HCT116 (cell line): Measurements from ENCODE around the gene TPD52L1. TPM values are rescaled to one million over a fixed set of nuclear protein-coding genes. Genes with fewer than 3 reads are reported as not detected.

Source experiments
- ATAC-seq: fragments of 200-7000 bp; cut with Tn5 transposase; 2 replicates; pipeline ENCODE4 v1.9.1; 2020; ENCODE audit warnings: mild to moderate bottlenecking, moderate library complexity
- BruUV-seq: library from RNA; stranded (reverse); fragments of 400-500 nt; replicated peaks from 2 replicates; lab custom pipeline; 2021; lab: Mats Ljungman, UMichigan
- CTCF ChIA-PET: fragments of 300-600 bp; sonication (Branson Sonifier 250); formaldehyde crosslinking; loops from one replicate; lab custom pipeline; 2021; ENCODE audit warnings: antibody characterized with exemption; lab: Charles Lee
- POLR2A ChIA-PET: fragments of 300-600, 350-600 bp; sonication (Branson Sonifier 250); formaldehyde crosslinking; loops from one replicate; lab custom pipeline; 2021; ENCODE audit warnings: antibody characterized with exemption; lab: Charles Lee
- RAD21 ChIA-PET, 2 experiments: fragments of 300-600 bp; sonication (Branson Sonifier 250); formaldehyde crosslinking; loops; one replicate each; lab custom pipeline; 2023; ENCODE audit warnings: low total read pairs in 2 of 2; ENCODE audit not compliant: uncharacterized antibody in 2 of 2, unreplicated experiment in 2 of 2, low non-redundant PET in 1 of 2; lab: Charles Lee
- DNase-seq: peaks from one replicate; pipeline ENCODE4 v3.0.0-alpha.2; 2010; ENCODE audit warnings: low read depth, low spot score
- H2AFZ ChIP-seq: fragments of 200-600 bp; shearing (Covaris generic), sonication (generic); 2 replicates; pipeline ENCODE4 v1.6.1; 2017; ENCODE audit warnings: low read depth, mixed run types, mixed read lengths, antibody characterized with exemption, low read length; ENCODE audit not compliant: poor library complexity, severe bottlenecking
- H3K27ac ChIP-seq: 2 replicates; pipeline ENCODE4 v1.5.1; 2012; ENCODE audit warnings: low read depth, low read length
- H3K27me3 ChIP-seq: fragments of 200-600 bp; sonication (generic); 2 replicates; pipeline ENCODE4 v1.6.1; 2016; ENCODE audit warnings: mixed run types, low read length, mixed read lengths; ENCODE audit not compliant: insufficient read depth
- H3K36me3 ChIP-seq, 2 experiments: fragments of 200-500 bp in 1 of 2; fragments of 200-600 bp in 1 of 2; sonication (Bioruptor generic) in 1 of 2; sonication (generic) in 1 of 2; 2 replicates each; pipeline versions ENCODE4 v1.5.1 to v1.6.1; 2014 to 2016; ENCODE audit warnings: low read length in 2 of 2, inconsistent platforms in 1 of 2, mixed read lengths in 1 of 2, mixed run types in 1 of 2; ENCODE audit not compliant: insufficient read depth in 2 of 2, control insufficient read depth in 1 of 2
- H3K4me1 ChIP-seq, 2 experiments: fragments of 200-600 bp in 1 of 2; sonication (generic) in 1 of 2; 2 replicates each; pipeline versions ENCODE4 v1.5.1 to v1.6.1; 2012 to 2017; ENCODE audit warnings: low read length in 2 of 2, inconsistent platforms in 1 of 2, mild to moderate bottlenecking in 1 of 2, mixed read lengths in 1 of 2, mixed run types in 1 of 2, moderate library complexity in 1 of 2; ENCODE audit not compliant: insufficient read depth in 2 of 2, control insufficient read depth in 1 of 2
- H3K4me2 ChIP-seq: fragments of 200-600 bp; sonication (generic); 2 replicates; pipeline ENCODE4 v1.6.1; 2017; ENCODE audit warnings: mixed run types, low read length, mixed read lengths
- H3K4me3 ChIP-seq, 2 experiments: fragments of 200-600 bp in 1 of 2; sonication (generic) in 1 of 2; replicated peaks in 1 of 2; 2 replicates each; pipeline ENCODE4 v1.5.1; 2011 to 2016; ENCODE audit warnings: low read length in 2 of 2, control low read depth in 1 of 2, low read depth in 1 of 2, mild to moderate bottlenecking in 1 of 2, mixed read lengths in 1 of 2, mixed run types in 1 of 2
- H3K79me2 ChIP-seq: fragments of 200-600 bp; sonication (generic); 2 replicates; pipeline ENCODE4 v1.6.1; 2017; ENCODE audit warnings: mild to moderate bottlenecking, mixed run types, low read length, moderate library complexity, mixed read lengths; ENCODE audit not compliant: insufficient read depth
- H3K9ac ChIP-seq: fragments of 200-600 bp; sonication (generic); 2 replicates; pipeline ENCODE4 v1.6.1; 2016; ENCODE audit warnings: low read length, mixed read lengths
- H3K9me2 ChIP-seq: fragments of 200-600 bp; sonication (generic), shearing (Covaris generic); 2 replicates; pipeline ENCODE4 v1.6.1; 2017; ENCODE audit warnings: mixed run types, mild to moderate bottlenecking, moderate library complexity; ENCODE audit not compliant: insufficient read depth
- H3K9me3 ChIP-seq, 2 experiments: fragments of 200-500 bp in 1 of 2; fragments of 200-600 bp in 1 of 2; sonication (Bioruptor generic) in 1 of 2; sonication (generic) in 1 of 2; 2 replicates each; pipeline ENCODE4 v1.6.1; 2014 to 2017; ENCODE audit warnings: low read length in 2 of 2, mixed read lengths in 2 of 2, inconsistent platforms in 1 of 2, low read depth in 1 of 2, mild to moderate bottlenecking in 1 of 2, mixed run types in 1 of 2, moderate library complexity in 1 of 2; ENCODE audit not compliant: control insufficient read depth in 1 of 2, insufficient read depth in 1 of 2
- H4K20me1 ChIP-seq: fragments of 200-600 bp; sonication (generic), shearing (Covaris generic); 2 replicates; pipeline ENCODE4 v1.6.1; 2017; ENCODE audit warnings: mixed run types, mild to moderate bottlenecking, moderate library complexity; ENCODE audit not compliant: insufficient read depth
- CBX3 ChIP-seq: IDR thresholded peaks from 2 replicates; pipeline ENCODE4 v1.6.1; 2012; ENCODE audit warnings: low read depth
- CEBPB ChIP-seq: IDR thresholded peaks from 2 replicates; pipeline ENCODE4 v1.6.1; 2012; ENCODE audit warnings: low read depth
- EGR1 ChIP-seq: IDR thresholded peaks from 2 replicates; pipeline ENCODE4 v1.6.1; 2012; ENCODE audit warnings: low read depth
- ELF1 ChIP-seq: IDR thresholded peaks from 2 replicates; pipeline ENCODE4 v1.6.1; 2012; ENCODE audit warnings: low read depth, borderline replicate concordance
- EZH2 ChIP-seq: fragments of 200-600 bp; sonication (generic); IDR thresholded peaks from 2 replicates; pipeline ENCODE4 v1.6.1; 2017; ENCODE audit warnings: antibody characterized with exemption, mixed run types
- EZH2phosphoT487 ChIP-seq: fragments of 200-600 bp; IDR thresholded peaks from 2 replicates; pipeline ENCODE4 v1.6.1; 2018; ENCODE audit warnings: antibody characterized with exemption, borderline replicate concordance
- FOSL1 ChIP-seq: IDR thresholded peaks from 2 replicates; pipeline ENCODE4 v1.6.1; 2012; ENCODE audit warnings: low read depth
- JUND ChIP-seq: IDR thresholded peaks from 2 replicates; pipeline ENCODE4 v1.6.1; 2012
- MAX ChIP-seq: IDR thresholded peaks from 2 replicates; pipeline ENCODE4 v1.6.1; 2012
- POLR2A ChIP-seq: IDR thresholded peaks from 2 replicates; pipeline ENCODE4 v1.7.0; 2011; ENCODE audit warnings: borderline replicate concordance; ENCODE audit not compliant: insufficient read depth, insufficient read length; ENCODE audit errors: extremely low read depth
- POLR2AphosphoS5 ChIP-seq: IDR thresholded peaks from 2 replicates; pipeline ENCODE4 v1.6.1; 2011; ENCODE audit warnings: mild to moderate bottlenecking, low read depth, low read length, moderate library complexity
- RAD21 ChIP-seq: IDR thresholded peaks from 2 replicates; pipeline ENCODE4 v1.6.1; 2012; ENCODE audit warnings: low read depth, mild to moderate bottlenecking
- REST ChIP-seq: IDR thresholded peaks from 2 replicates; pipeline ENCODE4 v1.6.1; 2012; ENCODE audit warnings: low read depth
- SIN3A ChIP-seq: IDR thresholded peaks from 2 replicates; pipeline ENCODE4 v1.6.1; 2012; ENCODE audit warnings: low read depth
- SRF ChIP-seq: IDR thresholded peaks from 2 replicates; pipeline ENCODE4 v1.6.1; 2012; ENCODE audit warnings: low read depth
- TCF7L2 ChIP-seq: IDR thresholded peaks from 2 replicates; pipeline ENCODE4 v1.7.0; 2011; ENCODE audit warnings: borderline replicate concordance, inconsistent platforms; ENCODE audit not compliant: insufficient read depth, insufficient read length; ENCODE audit errors: extremely low read depth
- YY1 ChIP-seq: IDR thresholded peaks from 2 replicates; pipeline ENCODE4 v1.6.1; 2011; ENCODE audit warnings: low read length, low read depth, moderate library complexity, mild to moderate bottlenecking; ENCODE audit not compliant: insufficient replicate concordance; ENCODE audit errors: extremely low read depth
- ZFX ChIP-seq: fragments of 450-650 bp; IDR thresholded peaks from 2 replicates; pipeline ENCODE4 v1.6.1; 2017
- ZNF274 ChIP-seq: fragments of 200-500 bp; sonication (Bioruptor generic); IDR thresholded peaks from 2 replicates; pipeline ENCODE4 v1.6.1; 2014; ENCODE audit warnings: mild to moderate bottlenecking, low read depth, low read length, inconsistent platforms
- intact Hi-C: fragments of 100-400 bp; cut with micrococcal nuclease; formaldehyde crosslinking; loops from 2 replicates; pipeline ENCODE4 v1.10.0; 2022
- total RNA-seq: library from RNA; stranded (reverse); gene quantifications from one replicate; pipeline ENCODE4 v1.2.1, GENCODE V29; 2021; ENCODE audit not compliant: unreplicated experiment
- TF ChIP-seq, protein P1 (sequence below): IDR thresholded peaks from 2 replicates; pipeline ENCODE4 v1.6.1; 2012
- TF ChIP-seq, protein P2 (sequence below): IDR thresholded peaks from 2 replicates; pipeline ENCODE4 v1.6.1; 2011; ENCODE audit warnings: mild to moderate bottlenecking, low read length, moderate library complexity; ENCODE audit not compliant: insufficient replicate concordance; ENCODE audit errors: extremely low read depth

TPD52L1 gene
- total RNA-seq, 1 experiment from 2014 or later: 64.1 TPM

GRCh38 chr6:125191916-125192609, 38.5 kb downstream of the TPD52L1 start:
- no peaks in the 10 kb centered on the region for H3K36me3 ChIP-seq
- intact Hi-C loops: loop anchor here (1.0 to 10.0 kb wide), 3 partner anchors 37 to 573 kb away; partner anchors contain the start of gene HDDC2
- H3K79me2 ChIP-seq: peaks cover 4% of the 10 kb centered on the region
- H3K9ac ChIP-seq: no peak overlapping the region
- ATAC-seq (peak; percentile 87), DNase-seq (peak; percentile 58)
- RAD21 ChIA-PET: interaction anchor here in 1 of 2 experiments (1.2 kb wide), 1 partner anchor 43 kb away, joined by 3 read pairs; no protein-coding TSS in a partner anchor
- no peak overlapping the region for H2AFZ ChIP-seq
- H3K27me3 ChIP-seq: no peaks in the 10 kb centered on the region
- H3K9me3 ChIP-seq: no peaks in the 10 kb centered on the region
- POLR2A ChIA-PET: no interaction called here
- peak overlapping the region; percentile 67 for H3K4me2 ChIP-seq
- no peak overlapping the region for H3K27ac ChIP-seq
- H4K20me1 ChIP-seq: no peaks in the 10 kb centered on the region
- CTCF ChIA-PET: interaction anchor here (0.9 to 2.3 kb wide), 7 partner anchors 10 to 321 kb away, joined by 3 to 9 read pairs (median 6); partner anchors contain the start of gene TPD52L1
- peaks cover 18 to 44% of the 10 kb centered on the region in 2 experiments; a peak in 3 of 4 replicates for H3K4me1 ChIP-seq
- no TSS peak for BruUV-seq
- H3K4me3 ChIP-seq: no peak overlapping the region
- H3K9me2 ChIP-seq: no peaks in the 10 kb centered on the region
- TF ChIP-seq SRF (no peak), ZFX (no peak), EGR1 (no peak), TCF7L2 (no peak), ZNF274 (no peak), SIN3A (no peak), POLR2AphosphoS5 (no peak), REST (no peak), ELF1 (0 out of 2 replicates have a peak, but pooled peaks have one; percentile 38), MAX (no peak), CBX3 (peak; percentile 13; the same call in 1 of the 2 replicates), CEBPB (no peak), JUND (peak; percentile 47; the same call in 1 of the 2 replicates), YY1 (no peak), EZH2 (no peak), RAD21 (peak; percentile 70), FOSL1 (peak; percentile 22; the same call in 1 of the 2 replicates), POLR2A (no peak), EZH2phosphoT487 (no peak)
- TF ChIP-seq, protein P1, sequence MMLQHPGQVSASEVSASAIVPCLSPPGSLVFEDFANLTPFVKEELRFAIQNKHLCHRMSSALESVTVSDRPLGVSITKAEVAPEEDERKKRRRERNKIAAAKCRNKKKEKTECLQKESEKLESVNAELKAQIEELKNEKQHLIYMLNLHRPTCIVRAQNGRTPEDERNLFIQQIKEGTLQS: no peak
- TF ChIP-seq, protein P2, sequence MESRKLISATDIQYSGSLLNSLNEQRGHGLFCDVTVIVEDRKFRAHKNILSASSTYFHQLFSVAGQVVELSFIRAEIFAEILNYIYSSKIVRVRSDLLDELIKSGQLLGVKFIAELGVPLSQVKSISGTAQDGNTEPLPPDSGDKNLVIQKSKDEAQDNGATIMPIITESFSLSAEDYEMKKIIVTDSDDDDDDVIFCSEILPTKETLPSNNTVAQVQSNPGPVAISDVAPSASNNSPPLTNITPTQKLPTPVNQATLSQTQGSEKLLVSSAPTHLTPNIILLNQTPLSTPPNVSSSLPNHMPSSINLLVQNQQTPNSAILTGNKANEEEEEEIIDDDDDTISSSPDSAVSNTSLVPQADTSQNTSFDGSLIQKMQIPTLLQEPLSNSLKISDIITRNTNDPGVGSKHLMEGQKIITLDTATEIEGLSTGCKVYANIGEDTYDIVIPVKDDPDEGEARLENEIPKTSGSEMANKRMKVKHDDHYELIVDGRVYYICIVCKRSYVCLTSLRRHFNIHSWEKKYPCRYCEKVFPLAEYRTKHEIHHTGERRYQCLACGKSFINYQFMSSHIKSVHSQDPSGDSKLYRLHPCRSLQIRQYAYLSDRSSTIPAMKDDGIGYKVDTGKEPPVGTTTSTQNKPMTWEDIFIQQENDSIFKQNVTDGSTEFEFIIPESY: no peak
